Measurements from ENCODE around the gene AVPR1A.

DNA sequence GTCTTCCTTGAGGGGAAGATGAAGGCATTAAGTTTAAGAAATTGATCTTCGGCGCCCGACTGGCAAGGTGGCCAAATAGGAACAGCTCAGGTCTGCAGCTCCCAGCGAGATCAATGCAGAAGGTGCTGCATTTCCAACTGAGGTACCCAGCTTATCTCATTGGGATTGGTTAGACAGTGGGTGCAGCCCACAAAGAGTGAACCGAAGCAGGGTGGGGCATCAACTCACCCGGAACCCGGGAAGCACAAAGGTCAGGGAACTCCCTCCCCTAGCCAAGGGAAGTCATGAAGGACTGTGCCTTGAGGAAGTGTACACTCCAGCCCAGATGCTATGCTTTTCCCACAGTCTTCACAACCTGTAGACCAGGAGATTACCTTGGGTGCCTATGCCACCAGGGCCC, 45.2 kb upstream of the AVPR1A start:
- TF ChIP-seq, protein P1, sequence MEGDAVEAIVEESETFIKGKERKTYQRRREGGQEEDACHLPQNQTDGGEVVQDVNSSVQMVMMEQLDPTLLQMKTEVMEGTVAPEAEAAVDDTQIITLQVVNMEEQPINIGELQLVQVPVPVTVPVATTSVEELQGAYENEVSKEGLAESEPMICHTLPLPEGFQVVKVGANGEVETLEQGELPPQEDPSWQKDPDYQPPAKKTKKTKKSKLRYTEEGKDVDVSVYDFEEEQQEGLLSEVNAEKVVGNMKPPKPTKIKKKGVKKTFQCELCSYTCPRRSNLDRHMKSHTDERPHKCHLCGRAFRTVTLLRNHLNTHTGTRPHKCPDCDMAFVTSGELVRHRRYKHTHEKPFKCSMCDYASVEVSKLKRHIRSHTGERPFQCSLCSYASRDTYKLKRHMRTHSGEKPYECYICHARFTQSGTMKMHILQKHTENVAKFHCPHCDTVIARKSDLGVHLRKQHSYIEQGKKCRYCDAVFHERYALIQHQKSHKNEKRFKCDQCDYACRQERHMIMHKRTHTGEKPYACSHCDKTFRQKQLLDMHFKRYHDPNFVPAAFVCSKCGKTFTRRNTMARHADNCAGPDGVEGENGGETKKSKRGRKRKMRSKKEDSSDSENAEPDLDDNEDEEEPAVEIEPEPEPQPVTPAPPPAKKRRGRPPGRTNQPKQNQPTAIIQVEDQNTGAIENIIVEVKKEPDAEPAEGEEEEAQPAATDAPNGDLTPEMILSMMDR (IDR thresholded peaks at IDR 0.05; ENCODE audit: insufficient read depth, low read length) = no peak
- TF ChIP-seq, protein P2, sequence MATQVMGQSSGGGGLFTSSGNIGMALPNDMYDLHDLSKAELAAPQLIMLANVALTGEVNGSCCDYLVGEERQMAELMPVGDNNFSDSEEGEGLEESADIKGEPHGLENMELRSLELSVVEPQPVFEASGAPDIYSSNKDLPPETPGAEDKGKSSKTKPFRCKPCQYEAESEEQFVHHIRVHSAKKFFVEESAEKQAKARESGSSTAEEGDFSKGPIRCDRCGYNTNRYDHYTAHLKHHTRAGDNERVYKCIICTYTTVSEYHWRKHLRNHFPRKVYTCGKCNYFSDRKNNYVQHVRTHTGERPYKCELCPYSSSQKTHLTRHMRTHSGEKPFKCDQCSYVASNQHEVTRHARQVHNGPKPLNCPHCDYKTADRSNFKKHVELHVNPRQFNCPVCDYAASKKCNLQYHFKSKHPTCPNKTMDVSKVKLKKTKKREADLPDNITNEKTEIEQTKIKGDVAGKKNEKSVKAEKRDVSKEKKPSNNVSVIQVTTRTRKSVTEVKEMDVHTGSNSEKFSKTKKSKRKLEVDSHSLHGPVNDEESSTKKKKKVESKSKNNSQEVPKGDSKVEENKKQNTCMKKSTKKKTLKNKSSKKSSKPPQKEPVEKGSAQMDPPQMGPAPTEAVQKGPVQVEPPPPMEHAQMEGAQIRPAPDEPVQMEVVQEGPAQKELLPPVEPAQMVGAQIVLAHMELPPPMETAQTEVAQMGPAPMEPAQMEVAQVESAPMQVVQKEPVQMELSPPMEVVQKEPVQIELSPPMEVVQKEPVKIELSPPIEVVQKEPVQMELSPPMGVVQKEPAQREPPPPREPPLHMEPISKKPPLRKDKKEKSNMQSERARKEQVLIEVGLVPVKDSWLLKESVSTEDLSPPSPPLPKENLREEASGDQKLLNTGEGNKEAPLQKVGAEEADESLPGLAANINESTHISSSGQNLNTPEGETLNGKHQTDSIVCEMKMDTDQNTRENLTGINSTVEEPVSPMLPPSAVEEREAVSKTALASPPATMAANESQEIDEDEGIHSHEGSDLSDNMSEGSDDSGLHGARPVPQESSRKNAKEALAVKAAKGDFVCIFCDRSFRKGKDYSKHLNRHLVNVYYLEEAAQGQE (IDR thresholded peaks at IDR 0.05; ENCODE audit: insufficient replicate concordance, low read depth) = no peak
